Panc1 (cell line): ENCODE results near the gene BMI1. TPM values are rescaled to one million over a fixed set of nuclear protein-coding genes. Genes with fewer than 3 reads are reported as not detected.

Experiments used
- ATAC-seq: fragments of 200-7000 bp; cut with Tn5 transposase; 2 replicates; pipeline ENCODE4 v1.9.1; 2020; ENCODE audit warnings: mild to moderate bottlenecking, moderate library complexity
- BruUV-seq: library from RNA; stranded (reverse); fragments of 400-500 nt; replicated peaks from 2 replicates; lab custom pipeline; 2021; lab: Mats Ljungman, UMichigan
- CTCF ChIA-PET: fragments of 300-600 bp; sonication (Branson Sonifier 250); formaldehyde crosslinking; loops from one replicate; lab custom pipeline; 2022; ENCODE audit warnings: antibody characterized with exemption; lab: Charles Lee
- POLR2A ChIA-PET: fragments of 300-600 bp; sonication (Branson Sonifier 250); formaldehyde crosslinking; loops from one replicate; lab custom pipeline; 2022; ENCODE audit warnings: antibody characterized with exemption; lab: Charles Lee
- DNase-seq: peaks from one replicate; pipeline ENCODE4 v3.0.0-alpha.2; 2010; ENCODE audit warnings: low read depth, low spot score
- H3K27ac ChIP-seq: 2 replicates; pipeline ENCODE4 v1.5.1; 2011; ENCODE audit warnings: mild to moderate bottlenecking, low read length, inconsistent platforms
- H3K27me3 ChIP-seq: fragments of 200-500 bp; sonication (Bioruptor generic); 2 replicates; pipeline ENCODE4 v1.6.0; 2014; ENCODE audit warnings: low read length, inconsistent platforms; ENCODE audit not compliant: control insufficient read depth, insufficient read depth
- H3K36me3 ChIP-seq: fragments of 200-500 bp; sonication (Bioruptor generic); 2 replicates; pipeline ENCODE4 v1.5.1; 2014; ENCODE audit warnings: inconsistent platforms, mild to moderate bottlenecking, low read length, moderate library complexity; ENCODE audit not compliant: control insufficient read depth, insufficient read depth
- H3K4me1 ChIP-seq: 2 replicates; pipeline ENCODE4 v1.5.1; 2011; ENCODE audit warnings: inconsistent platforms, mild to moderate bottlenecking, low read length, moderate library complexity; ENCODE audit not compliant: control insufficient read depth, insufficient read depth
- H3K4me3 ChIP-seq, 2 experiments: 2 replicates each; pipeline ENCODE4 v1.5.1; 2011 to 2012; ENCODE audit warnings: low read depth in 2 of 2, low read length in 2 of 2, mild to moderate bottlenecking in 2 of 2, inconsistent platforms in 1 of 2, moderate library complexity in 1 of 2
- H3K9me3 ChIP-seq: fragments of 200-500 bp; sonication (Bioruptor generic); 2 replicates; pipeline ENCODE4 v1.5.1; 2014; ENCODE audit warnings: low read depth, mild to moderate bottlenecking, inconsistent platforms, low read length, moderate library complexity; ENCODE audit not compliant: control insufficient read depth, insufficient read depth
- POLR2AphosphoS5 ChIP-seq: IDR thresholded peaks from 2 replicates; pipeline ENCODE4 v1.6.1; 2012; ENCODE audit warnings: mild to moderate bottlenecking, low read depth, low read length, moderate library complexity
- REST ChIP-seq, 2 experiments: IDR thresholded peaks; 2 replicates each; pipeline ENCODE4 v1.6.1; 2011 to 2012; ENCODE audit warnings: low read depth in 2 of 2, control low read depth in 1 of 2, low read length in 1 of 2, mild to moderate bottlenecking in 1 of 2, moderate library complexity in 1 of 2; ENCODE audit not compliant: insufficient read depth in 1 of 2
- SIN3A ChIP-seq: IDR thresholded peaks from 2 replicates; pipeline ENCODE4 v1.6.1; 2012; ENCODE audit warnings: low read depth, mild to moderate bottlenecking, low read length, moderate library complexity, borderline replicate concordance; ENCODE audit not compliant: insufficient read depth
- TCF7L2 ChIP-seq: IDR thresholded peaks from 2 replicates; pipeline ENCODE4 v1.6.1; 2011; ENCODE audit warnings: mild to moderate bottlenecking, low read depth, low read length, inconsistent platforms
- in situ Hi-C: cut with HindIII; loops from 2 replicates; pipeline ENCODE4 v1.10.0; 2016; ENCODE audit warnings: low sequenced_read_pairs, low pct_unique_long_range_greater_than_20kb
- intact Hi-C: fragments of 100-400 bp; cut with micrococcal nuclease; formaldehyde crosslinking; loops from one replicate; pipeline ENCODE4 v1.10.0; 2022; ENCODE audit not compliant: unreplicated experiment
- total RNA-seq: library from RNA; stranded (reverse); gene quantifications from one replicate; pipeline ENCODE4 v1.2.1, GENCODE V29; 2021; ENCODE audit not compliant: unreplicated experiment
- TF ChIP-seq, protein P1 (sequence below): fragments of 450-650 bp; IDR thresholded peaks from 2 replicates; pipeline ENCODE4 v1.5.1; 2017; ENCODE audit warnings: mild to moderate bottlenecking

BMI1 gene
- total RNA-seq, 1 experiment from 2014 or later = 55.1 TPM

GRCh38 chr10:22368402-22368801 lies 47.5 kb downstream of the BMI1 start:
- ChIA-PET POLR2A (no interaction called here), CTCF (no interaction called here)
- in situ Hi-C loops = no loop called here
- intact Hi-C loops = no loop called here
- H3K27ac ChIP-seq = no peak overlapping the region
- no peaks in the 10 kb centered on the region for H3K27me3 ChIP-seq
- H3K4me3 ChIP-seq = no peak overlapping the region
- no peaks in the 10 kb centered on the region for H3K4me1 ChIP-seq
- no peak for TF ChIP-seq REST (IDR thresholded peaks at IDR 0.05; ENCODE audit: insufficient read depth in 1 of 2, low read depth in 2 of 2, low read length in 1 of 2)
- TF ChIP-seq TCF7L2 = no peak
- TF ChIP-seq, protein P1, sequence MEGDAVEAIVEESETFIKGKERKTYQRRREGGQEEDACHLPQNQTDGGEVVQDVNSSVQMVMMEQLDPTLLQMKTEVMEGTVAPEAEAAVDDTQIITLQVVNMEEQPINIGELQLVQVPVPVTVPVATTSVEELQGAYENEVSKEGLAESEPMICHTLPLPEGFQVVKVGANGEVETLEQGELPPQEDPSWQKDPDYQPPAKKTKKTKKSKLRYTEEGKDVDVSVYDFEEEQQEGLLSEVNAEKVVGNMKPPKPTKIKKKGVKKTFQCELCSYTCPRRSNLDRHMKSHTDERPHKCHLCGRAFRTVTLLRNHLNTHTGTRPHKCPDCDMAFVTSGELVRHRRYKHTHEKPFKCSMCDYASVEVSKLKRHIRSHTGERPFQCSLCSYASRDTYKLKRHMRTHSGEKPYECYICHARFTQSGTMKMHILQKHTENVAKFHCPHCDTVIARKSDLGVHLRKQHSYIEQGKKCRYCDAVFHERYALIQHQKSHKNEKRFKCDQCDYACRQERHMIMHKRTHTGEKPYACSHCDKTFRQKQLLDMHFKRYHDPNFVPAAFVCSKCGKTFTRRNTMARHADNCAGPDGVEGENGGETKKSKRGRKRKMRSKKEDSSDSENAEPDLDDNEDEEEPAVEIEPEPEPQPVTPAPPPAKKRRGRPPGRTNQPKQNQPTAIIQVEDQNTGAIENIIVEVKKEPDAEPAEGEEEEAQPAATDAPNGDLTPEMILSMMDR = no peak
- TF ChIP-seq POLR2AphosphoS5 = no peak
- no peak for TF ChIP-seq SIN3A
- no peaks in the 10 kb centered on the region for H3K36me3 ChIP-seq
- no peaks in the 10 kb centered on the region for H3K9me3 ChIP-seq
- no peak for ATAC-seq
- BruUV-seq = no TSS peak
- no peak for DNase-seq

DNA sequence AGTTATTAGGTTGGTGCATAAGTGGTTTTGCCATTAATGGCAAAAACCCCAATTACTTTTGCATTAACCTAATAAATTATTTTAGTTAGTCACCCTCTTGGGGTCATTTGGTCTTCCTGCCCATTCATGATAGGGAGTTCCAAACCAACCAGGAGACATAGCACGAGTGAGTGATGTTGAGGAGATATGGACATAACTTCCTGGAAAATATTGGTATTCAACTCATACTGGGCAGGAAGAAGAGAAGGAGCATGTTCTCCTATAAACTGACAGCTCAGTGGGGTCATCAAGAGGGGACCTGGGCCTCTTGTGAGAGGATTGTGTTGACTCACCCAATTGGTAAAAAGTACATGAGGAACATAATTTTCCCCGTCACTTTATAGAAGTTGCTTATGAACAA lies 48.1 kb downstream of the BMI1 start:
- no peak for ATAC-seq
- H3K36me3 ChIP-seq = no peaks in the 10 kb centered on the region
- H3K4me3 ChIP-seq = no peak overlapping the region
- H3K27ac ChIP-seq = no peak overlapping the region
- no peaks in the 10 kb centered on the region for H3K9me3 ChIP-seq
- no peak for DNase-seq
- POLR2A ChIA-PET = no interaction called here
- H3K27me3 ChIP-seq = no peaks in the 10 kb centered on the region
- CTCF ChIA-PET = no interaction called here
- no peaks in the 10 kb centered on the region for H3K4me1 ChIP-seq
- TF ChIP-seq TCF7L2 (no peak), REST (IDR thresholded peaks at IDR 0.05; ENCODE audit: insufficient read depth in 1 of 2, low read depth in 2 of 2, low read length in 1 of 2) (no peak), POLR2AphosphoS5 (no peak), SIN3A (no peak)
- TF ChIP-seq, protein P1 = no peak
- intact Hi-C loops = no loop called here
- BruUV-seq = no TSS peak
- in situ Hi-C loops = no loop called here
